RPMI7951 (cell line): ENCODE data around the gene CDC25B. TPM values are rescaled to one million over a fixed set of nuclear protein-coding genes. Genes with fewer than 3 reads are reported as not detected.

Source experiments
- DNase-seq: peaks from one replicate; pipeline ENCODE4 v3.0.0-alpha.2; 2012; ENCODE audit warnings: low read depth
- total RNA-seq: library from RNA; depleted of rRNA; stranded (reverse); fragments of >200 nt; shearing (Covaris generic); gene quantifications from 2 replicates; pipeline ENCODE4 v1.2.3, GENCODE V29; 2014

Gene CDC25B
- total RNA-seq, 1 experiment from 2014 or later, result 136 TPM

GRCh38 chr20:3763671-3764601 is 32.2 kb upstream of the CDC25B start:
- DNase-seq, result no peak

GRCh38 chr20:3764659-3765058 is 31.5 kb upstream of the CDC25B start:
- no peak for DNase-seq

GRCh38 chr20:3765171-3765882 is 30.8 kb upstream of the CDC25B start:
- DNase-seq, result no peak

GRCh38 chr20:3766422-3767109 is 29.5 kb upstream of the CDC25B start:
- DNase-seq, result no peak

- no peak for DNase-seq
Measured at GRCh38 chr20:3767110-3767426, 29.0 kb upstream of the CDC25B start.

GRCh38 chr20:3767427-3768341 is 28.4 kb upstream of the CDC25B start, which contains the start of gene ADISSP:
ADISSP (minus strand) TSS chr20:3767753; CDS start chr20:3760100, 7,653 bp downstream.
- DNase-seq, result peak; percentile 99

- DNase-seq, result peak; percentile 88
Measured at GRCh38 chr20:3768342-3769130, 27.6 kb upstream of the CDC25B start.

GRCh38 chr20:3771552-3772058 is 24.5 kb upstream of the CDC25B start:
- DNase-seq, result no peak

- no peak for DNase-seq
Measured at GRCh38 chr20:3775457-3776108, 20.5 kb upstream of the CDC25B start.

- DNase-seq, result no peak
Measured at GRCh38 chr20:3777381-3777715, 18.8 kb upstream of the CDC25B start.

- DNase-seq, result peak; percentile 77
Measured at GRCh38 chr20:3777716-3778629, 18.1 kb upstream of the CDC25B start.

- DNase-seq, result no peak
Measured at GRCh38 chr20:3778976-3779375, 17.1 kb upstream of the CDC25B start.

GRCh38 chr20:3781153-3781910 is 14.8 kb upstream of the CDC25B start, which contains the start of gene SPEF1:
SPEF1 (minus strand) TSS chr20:3781448; CDS start chr20:3781287, 161 bp downstream.
- DNase-seq, result peak; percentile 98

GRCh38 chr20:3782597-3782996 is 13.5 kb upstream of the CDC25B start:
- DNase-seq, result no peak

GRCh38 chr20:3783068-3783489 is 13.0 kb upstream of the CDC25B start:
- no peak for DNase-seq

GRCh38 chr20:3783511-3784195 is 12.5 kb upstream of the CDC25B start:
- DNase-seq, result no peak

GRCh38 chr20:3784216-3784853 is 11.8 kb upstream of the CDC25B start:
- DNase-seq, result peak; percentile 63
